ENCODE data around the gene OTX2. TPM values are rescaled to one million over a fixed set of nuclear protein-coding genes. Genes with fewer than 3 reads are reported as not detected.

Gene OTX2
- total RNA-seq, 2 donors from 2014 or later = 321 to 348 TPM

DNA sequence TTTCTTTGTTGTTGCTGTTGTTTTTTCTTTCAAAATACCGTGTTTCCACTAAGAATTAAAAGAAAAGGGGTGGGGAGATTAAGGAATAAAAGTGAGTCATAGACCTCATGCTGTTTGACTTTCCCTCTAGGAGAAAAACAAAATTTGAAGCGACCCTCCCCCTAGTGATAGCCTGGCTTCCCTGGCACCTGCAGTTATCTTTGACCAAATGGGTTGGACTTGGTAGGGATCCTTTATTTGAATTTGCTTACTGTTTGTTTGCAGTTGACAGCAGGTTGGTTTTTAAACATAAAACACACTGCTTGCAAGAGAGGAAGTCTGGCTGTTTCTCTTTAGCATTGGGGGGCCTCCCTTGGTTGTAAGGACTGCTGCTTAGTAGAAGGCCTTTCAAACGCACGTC is 14.0 kb downstream of the OTX2 start:
- no peaks in the 10 kb centered on the region for H3K27me3 ChIP-seq (ENCODE audit: control insufficient read depth, insufficient read depth, low read length, poor library complexity, severe bottlenecking)
- TF ChIP-seq, protein P1, sequence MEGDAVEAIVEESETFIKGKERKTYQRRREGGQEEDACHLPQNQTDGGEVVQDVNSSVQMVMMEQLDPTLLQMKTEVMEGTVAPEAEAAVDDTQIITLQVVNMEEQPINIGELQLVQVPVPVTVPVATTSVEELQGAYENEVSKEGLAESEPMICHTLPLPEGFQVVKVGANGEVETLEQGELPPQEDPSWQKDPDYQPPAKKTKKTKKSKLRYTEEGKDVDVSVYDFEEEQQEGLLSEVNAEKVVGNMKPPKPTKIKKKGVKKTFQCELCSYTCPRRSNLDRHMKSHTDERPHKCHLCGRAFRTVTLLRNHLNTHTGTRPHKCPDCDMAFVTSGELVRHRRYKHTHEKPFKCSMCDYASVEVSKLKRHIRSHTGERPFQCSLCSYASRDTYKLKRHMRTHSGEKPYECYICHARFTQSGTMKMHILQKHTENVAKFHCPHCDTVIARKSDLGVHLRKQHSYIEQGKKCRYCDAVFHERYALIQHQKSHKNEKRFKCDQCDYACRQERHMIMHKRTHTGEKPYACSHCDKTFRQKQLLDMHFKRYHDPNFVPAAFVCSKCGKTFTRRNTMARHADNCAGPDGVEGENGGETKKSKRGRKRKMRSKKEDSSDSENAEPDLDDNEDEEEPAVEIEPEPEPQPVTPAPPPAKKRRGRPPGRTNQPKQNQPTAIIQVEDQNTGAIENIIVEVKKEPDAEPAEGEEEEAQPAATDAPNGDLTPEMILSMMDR (conservative IDR thresholded peaks at IDR 0.05) = peak; percentile 35
- H3K27me3 Mint-ChIP-seq (ENCODE audit: insufficient read depth) = peaks cover 13% of the 10 kb centered on the region
- no peaks in the 10 kb centered on the region for H3K9me3 Mint-ChIP-seq
- peaks cover 63% of the 10 kb centered on the region for H3K4me1 Mint-ChIP-seq
- H3K36me3 Mint-ChIP-seq (ENCODE audit: low read depth) = peaks cover 12% of the 10 kb centered on the region
- H3K27ac Mint-ChIP-seq = peak overlapping the region; percentile 81
- no peak overlapping the region for H3K27ac ChIP-seq (ENCODE audit: low read depth, low read length)
- WGBS, 2 experiments (ENCODE audit: insufficient coverage in 1 of 2, insufficient read length in 1 of 2) = 8 to 20% methylated on average over 1 to 4 of the region's 4 CpGs
- no peak overlapping the region for H3K9ac ChIP-seq (ENCODE audit: extremely low read depth, low read length, poor library complexity, severe bottlenecking)
- no peaks in the 10 kb centered on the region for H3K9me3 ChIP-seq (ENCODE audit: control insufficient read depth, low read length)
- peak; percentile 75 for DNase-seq
- no peak overlapping the region for H3K4me3 ChIP-seq (ENCODE audit: low read length)
- H3K4me1 ChIP-seq (ENCODE audit: control insufficient read depth, insufficient read depth, low read length) = peaks cover 11% of the 10 kb centered on the region
- peaks cover 20% of the 10 kb centered on the region for H3K36me3 ChIP-seq (ENCODE audit: control insufficient read depth, insufficient read depth, low read length)
- H3K4me3 Mint-ChIP-seq = peak overlapping the region; percentile 86

DNA sequence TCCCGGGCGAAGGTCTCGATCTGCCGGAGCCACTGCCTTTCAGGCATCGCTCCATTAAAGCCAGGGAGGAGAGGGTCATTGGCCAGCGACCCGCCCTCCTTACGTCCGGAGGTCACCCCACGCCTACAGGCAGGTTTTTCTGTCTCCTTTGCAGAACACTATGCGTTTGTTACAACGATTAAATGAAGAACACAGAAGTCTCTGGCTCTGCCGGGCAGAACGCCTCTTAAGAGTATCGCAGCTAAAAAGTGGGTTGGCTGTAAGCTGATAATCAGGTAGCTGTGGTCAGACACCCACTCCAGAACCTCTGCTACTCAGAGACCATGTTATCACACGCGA is 15.0 kb downstream of the OTX2 start:
- Mint-ChIP-seq H3K27me3 (ENCODE audit: insufficient read depth) (peaks cover 13% of the 10 kb centered on the region), H3K4me3 (peak overlapping the region; percentile 86), H3K4me1 (peaks cover 64% of the 10 kb centered on the region), H3K9me3 (no peaks in the 10 kb centered on the region), H3K27ac (peak overlapping the region; percentile 79), H3K36me3 (ENCODE audit: low read depth) (peaks cover 2% of the 10 kb centered on the region)
- no peak for DNase-seq
- H3K9me3 ChIP-seq (ENCODE audit: control insufficient read depth, low read length) = no peaks in the 10 kb centered on the region
- H3K9ac ChIP-seq (ENCODE audit: extremely low read depth, low read length, poor library complexity, severe bottlenecking) = no peak overlapping the region
- no peaks in the 10 kb centered on the region for H3K27me3 ChIP-seq (ENCODE audit: control insufficient read depth, insufficient read depth, low read length, poor library complexity, severe bottlenecking)
- peaks cover 19% of the 10 kb centered on the region for H3K4me1 ChIP-seq (ENCODE audit: control insufficient read depth, insufficient read depth, low read length)
- H3K36me3 ChIP-seq (ENCODE audit: control insufficient read depth, insufficient read depth, low read length) = peaks cover 9% of the 10 kb centered on the region
- 42 to 51% methylated on average over 15 to 17 of the region's 17 CpGs for whole genome bisulfite sequencing, 2 experiments (ENCODE audit: insufficient coverage in 1 of 2, insufficient read length in 1 of 2)
- no peak overlapping the region for H3K27ac ChIP-seq (ENCODE audit: low read depth, low read length)
- TF ChIP-seq, protein P1 (conservative IDR thresholded peaks at IDR 0.05) = no peak
- no peak overlapping the region for H3K4me3 ChIP-seq (ENCODE audit: low read length)

DNA sequence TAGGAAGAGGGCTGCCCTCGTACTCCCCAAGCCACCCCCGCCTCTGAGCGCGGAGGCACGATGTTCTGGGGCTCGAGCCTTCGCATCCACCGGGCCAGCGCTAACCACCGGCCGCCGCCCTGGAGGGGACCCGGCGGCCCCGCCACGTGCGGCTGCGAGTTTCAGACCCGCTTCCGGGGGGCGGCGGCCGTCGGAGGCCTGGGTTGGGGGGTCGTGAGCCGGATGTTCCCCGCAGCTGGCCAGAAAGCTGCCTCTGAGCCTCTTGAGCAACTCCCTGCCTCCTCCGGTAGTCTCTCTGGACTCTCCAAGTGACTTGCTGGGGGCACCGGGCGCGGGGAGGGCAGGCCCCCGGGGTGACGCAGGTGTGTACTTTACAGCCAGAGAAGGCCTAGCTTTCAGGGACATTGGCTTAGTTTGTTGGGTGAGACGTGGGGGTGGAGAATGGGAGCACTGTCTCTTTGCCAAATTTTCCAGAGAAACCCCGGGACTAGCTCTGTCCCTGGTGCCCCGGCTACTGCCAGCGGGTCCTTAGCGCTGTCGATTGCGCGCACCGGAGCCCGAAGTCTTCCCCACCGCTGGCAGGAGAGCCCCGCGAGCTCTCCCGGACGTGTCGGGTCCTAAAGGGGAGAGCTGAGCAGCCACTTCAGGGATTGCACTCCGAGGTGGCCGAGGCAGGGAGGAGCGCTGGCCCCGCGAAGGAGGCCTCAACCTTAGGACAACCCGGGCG is 15.6 kb downstream of the OTX2 start:
- H3K36me3 ChIP-seq (ENCODE audit: control insufficient read depth, insufficient read depth, low read length) = peaks cover 4% of the 10 kb centered on the region
- Mint-ChIP-seq H3K36me3 (ENCODE audit: low read depth) (no peaks in the 10 kb centered on the region), H3K4me1 (peaks cover 63% of the 10 kb centered on the region), H3K27me3 (ENCODE audit: insufficient read depth) (peaks cover 13% of the 10 kb centered on the region), H3K9me3 (no peaks in the 10 kb centered on the region), H3K27ac (peak overlapping the region; percentile 79), H3K4me3 (peak overlapping the region; percentile 86)
- TF ChIP-seq, protein P1 (conservative IDR thresholded peaks at IDR 0.05) = no peak
- no peak overlapping the region for H3K9ac ChIP-seq (ENCODE audit: extremely low read depth, low read length, poor library complexity, severe bottlenecking)
- H3K9me3 ChIP-seq (ENCODE audit: control insufficient read depth, low read length) = no peaks in the 10 kb centered on the region
- DNase-seq = peak; percentile 84
- 44 to 55% methylated on average over 24 to 56 of the region's 56 CpGs for WGBS, 2 experiments (ENCODE audit: insufficient coverage in 1 of 2, insufficient read length in 1 of 2)
- H3K27ac ChIP-seq (ENCODE audit: low read depth, low read length) = no peak overlapping the region
- H3K4me1 ChIP-seq (ENCODE audit: control insufficient read depth, insufficient read depth, low read length) = peaks cover 19% of the 10 kb centered on the region
- no peak overlapping the region for H3K4me3 ChIP-seq (ENCODE audit: low read length)
- no peaks in the 10 kb centered on the region for H3K27me3 ChIP-seq (ENCODE audit: control insufficient read depth, insufficient read depth, low read length, poor library complexity, severe bottlenecking)
